HPDE6-E6E7 (cell line): ENCODE results near the gene AARS2.

Source experiments
- DNase-seq: peaks from one replicate; pipeline ENCODE4 v3.0.0; 2011; ENCODE audit warnings: missing footprints; ENCODE audit errors: extremely low spot score

The AARS2 gene

GRCh38 chr6:44275749-44276648 lies 37.1 kb downstream of the AARS2 start:
- no peak for DNase-seq

DNA sequence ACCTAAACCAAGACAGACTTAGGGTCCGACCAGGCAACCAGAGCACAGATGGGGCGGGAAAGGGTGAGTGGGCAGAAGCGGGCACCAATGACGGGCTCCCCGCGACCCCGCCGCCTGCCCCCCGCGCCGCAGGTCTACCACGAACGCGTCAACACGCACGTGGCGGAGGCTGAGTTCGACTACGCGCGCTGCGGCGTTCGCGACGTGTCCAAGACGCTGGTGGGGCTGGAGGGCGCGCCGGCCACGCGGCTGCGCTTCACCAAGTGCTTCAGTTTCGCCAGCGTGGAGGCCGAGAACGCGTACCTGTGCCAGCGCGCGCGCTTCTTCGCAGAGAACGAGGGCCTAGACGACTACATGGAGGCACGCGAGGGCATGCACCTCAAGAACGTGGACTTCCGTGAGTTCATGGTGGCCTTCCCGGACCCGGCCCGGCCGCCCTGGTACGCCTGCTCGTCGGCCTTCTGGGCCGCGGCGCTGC lies 37.8 kb downstream of the AARS2 start:
- DNase-seq = no peak

DNA sequence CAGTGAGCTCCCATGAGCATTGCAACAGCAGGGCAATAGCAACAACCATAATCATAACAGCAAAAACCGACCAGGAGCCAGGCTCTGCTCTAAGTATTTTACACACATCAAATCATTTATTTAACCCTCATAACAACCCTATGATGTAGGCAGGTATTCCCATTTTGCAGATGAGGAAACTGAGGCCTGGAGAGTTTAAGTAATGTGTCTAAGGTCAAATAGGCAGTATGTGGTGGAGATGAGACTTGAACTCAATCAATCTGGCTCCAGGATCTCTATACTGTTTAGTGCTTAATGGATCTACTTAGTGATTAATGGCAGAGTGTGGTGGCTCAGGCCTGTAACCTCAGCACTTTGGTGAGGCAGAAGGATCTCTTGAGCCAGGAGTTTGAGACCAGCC lies 39.5 kb downstream of the AARS2 start:
- DNase-seq = no peak

- no peak for DNase-seq
Measured at GRCh38 chr6:44272999-44273566, 40.1 kb downstream of the AARS2 start.

- DNase-seq = no peak
Measured at GRCh38 chr6:44272529-44272928, 40.6 kb downstream of the AARS2 start.

GRCh38 chr6:44271914-44272313 lies 41.2 kb downstream of the AARS2 start:
- DNase-seq = no peak

- no peak for DNase-seq
Measured at GRCh38 chr6:44271406-44271723, 41.8 kb downstream of the AARS2 start.

DNA sequence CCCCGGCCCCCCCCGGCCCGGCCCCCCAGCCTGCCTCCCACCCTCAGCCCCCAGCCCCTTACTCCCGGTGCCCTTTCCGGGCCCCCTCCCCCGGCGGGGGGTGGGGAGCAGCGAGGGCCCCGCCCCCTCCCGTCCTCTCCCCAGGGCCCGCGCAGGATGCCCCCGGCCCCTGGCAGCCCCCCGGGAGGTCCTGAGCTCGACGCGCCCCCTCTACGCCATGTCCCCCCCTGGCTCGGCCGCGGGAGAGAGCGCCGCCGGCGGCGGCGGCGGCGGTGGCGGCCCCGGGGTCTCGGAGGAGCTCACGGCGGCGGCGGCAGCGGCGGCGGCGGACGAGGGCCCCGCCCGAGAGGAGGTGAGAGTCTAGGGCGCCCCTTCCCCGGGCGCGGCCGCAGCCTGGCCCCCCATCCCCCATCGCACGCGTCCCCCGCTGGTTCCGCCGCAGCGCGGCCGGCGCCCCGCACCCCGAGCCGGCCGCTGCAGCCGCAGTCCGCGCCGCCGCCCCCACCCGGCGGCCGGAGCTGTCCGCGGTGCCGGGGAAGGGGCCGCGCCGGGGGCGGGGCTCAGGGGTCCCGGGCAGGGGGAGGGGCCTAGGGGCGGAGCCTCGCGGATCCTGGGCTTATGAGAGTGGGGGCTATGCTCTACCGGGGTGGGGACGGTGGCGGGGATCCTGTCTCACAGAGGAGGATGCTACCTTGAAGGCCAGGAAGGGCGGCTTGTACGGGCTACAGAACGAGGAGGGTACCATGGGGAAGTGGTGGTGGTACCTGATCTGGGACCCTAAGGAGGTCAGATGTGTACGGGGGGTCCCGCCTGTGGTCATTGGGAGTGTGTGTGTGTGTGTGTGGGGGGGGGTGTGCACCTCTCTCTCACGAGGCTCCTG lies 42.4 kb downstream of the AARS2 start:
- DNase-seq = no peak

DNA sequence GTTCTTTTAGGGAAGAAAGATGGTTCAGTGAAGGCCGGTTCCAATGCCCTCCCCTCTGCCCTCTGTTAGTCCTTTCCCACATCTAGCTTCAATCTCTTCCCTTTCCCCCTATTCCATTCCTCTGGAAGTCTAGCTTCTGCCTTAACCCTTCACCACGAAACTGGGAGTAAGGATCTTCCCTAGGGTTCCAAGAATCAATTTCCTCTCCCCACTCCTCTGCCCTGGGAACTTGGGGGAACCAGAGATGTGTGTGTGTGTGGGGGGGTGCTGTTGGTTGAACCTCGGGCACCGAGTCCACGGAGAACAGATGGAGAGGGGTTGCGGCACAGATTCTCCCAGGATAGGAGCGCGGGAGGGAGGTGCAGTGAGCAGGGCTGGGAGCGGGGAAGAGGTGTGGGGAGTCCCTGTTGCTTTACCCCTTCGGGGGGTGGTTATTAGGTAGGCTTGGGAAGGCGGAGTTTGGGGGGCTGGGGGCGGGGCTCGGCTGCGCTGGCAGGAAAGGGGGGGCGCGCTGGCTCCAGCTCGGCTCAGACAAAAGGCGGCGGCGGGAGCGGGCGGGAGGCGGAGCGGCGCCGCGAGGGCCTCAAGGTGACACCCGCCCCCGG lies 43.1 kb downstream of the AARS2 start, which contains the start of gene TMEM151B:
TMEM151B (plus strand) TSS at position 530 of the 605 bp plus-strand sequence. CDS start 293 bp downstream, outside the sequence.
- DNase-seq = no peak

GRCh38 chr6:44269178-44269920 lies 43.8 kb downstream of the AARS2 start:
- DNase-seq = no peak

DNA sequence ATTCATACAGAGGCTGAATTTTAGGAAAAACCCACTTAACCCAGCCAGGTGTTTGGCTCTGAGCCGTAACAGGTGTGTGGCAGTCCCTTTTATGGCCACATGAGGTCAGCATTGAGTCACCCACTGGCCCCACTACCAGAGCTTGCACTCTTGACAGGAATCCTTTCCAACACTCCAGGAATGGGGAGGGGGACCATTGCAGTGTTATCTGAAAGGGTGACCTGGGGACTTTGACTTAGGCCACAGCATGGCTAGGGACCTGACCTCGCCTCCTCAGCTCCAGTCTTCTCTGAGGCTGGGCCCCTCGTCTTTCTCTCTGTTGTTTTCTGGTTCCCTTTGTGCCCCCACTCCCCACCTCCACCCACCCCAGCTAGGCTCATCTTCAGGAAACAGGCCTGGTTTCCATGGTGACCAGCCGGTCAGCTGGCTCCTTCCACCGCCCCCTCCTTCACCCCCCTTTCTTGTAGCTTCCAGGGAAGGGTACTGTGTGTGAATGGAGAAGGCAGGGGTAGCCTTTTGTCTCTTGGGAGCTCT lies 45.0 kb downstream of the AARS2 start:
- peak; percentile 60 for DNase-seq

DNA sequence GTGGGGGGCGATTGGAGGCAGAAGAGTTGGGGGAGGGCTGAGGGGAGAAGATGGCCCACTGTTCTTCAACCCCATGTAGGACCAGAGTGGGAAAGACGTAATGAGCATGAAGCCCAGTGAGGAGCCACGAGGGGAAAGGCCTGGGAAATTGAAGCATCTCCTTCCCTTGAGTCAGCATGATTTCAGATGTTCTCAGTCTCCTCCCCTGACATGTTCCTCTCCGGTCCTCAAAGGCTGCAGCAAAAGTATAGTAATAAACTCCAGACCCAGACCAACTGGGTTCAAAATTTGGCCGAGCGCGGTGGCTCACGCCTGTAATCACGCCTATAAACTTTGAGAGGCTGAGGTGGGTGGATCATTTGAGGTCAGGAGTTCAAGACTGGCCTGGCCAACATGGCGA lies 45.9 kb downstream of the AARS2 start:
- DNase-seq = no peak

- no peak for DNase-seq
Measured at GRCh38 chr6:44266347-44266746, 46.8 kb downstream of the AARS2 start.

DNA sequence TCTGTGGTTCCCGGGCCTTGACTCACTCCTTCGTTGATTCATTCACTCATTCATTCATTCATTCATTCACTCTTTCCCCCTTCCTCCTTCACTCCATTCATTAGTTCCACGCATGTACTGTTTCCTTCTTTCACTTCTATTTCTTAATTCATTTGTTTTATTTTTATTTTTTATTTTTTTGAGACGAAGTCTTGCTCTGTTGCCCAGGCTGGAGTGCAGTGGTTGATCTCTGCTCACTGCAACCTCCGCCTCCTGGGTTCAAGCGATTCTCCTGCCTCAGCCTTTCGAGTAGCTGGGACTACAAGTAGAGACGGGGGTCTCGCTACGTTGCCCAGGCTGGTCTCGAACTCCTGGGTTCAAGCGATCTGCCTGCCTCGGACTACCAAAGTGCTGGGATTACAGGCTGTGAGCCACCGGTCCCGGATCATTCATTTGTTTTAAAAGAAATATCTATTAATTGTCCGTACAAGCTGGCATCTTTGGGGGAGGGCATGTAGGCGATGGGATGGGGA lies 47.4 kb downstream of the AARS2 start:
- no peak for DNase-seq

DNA sequence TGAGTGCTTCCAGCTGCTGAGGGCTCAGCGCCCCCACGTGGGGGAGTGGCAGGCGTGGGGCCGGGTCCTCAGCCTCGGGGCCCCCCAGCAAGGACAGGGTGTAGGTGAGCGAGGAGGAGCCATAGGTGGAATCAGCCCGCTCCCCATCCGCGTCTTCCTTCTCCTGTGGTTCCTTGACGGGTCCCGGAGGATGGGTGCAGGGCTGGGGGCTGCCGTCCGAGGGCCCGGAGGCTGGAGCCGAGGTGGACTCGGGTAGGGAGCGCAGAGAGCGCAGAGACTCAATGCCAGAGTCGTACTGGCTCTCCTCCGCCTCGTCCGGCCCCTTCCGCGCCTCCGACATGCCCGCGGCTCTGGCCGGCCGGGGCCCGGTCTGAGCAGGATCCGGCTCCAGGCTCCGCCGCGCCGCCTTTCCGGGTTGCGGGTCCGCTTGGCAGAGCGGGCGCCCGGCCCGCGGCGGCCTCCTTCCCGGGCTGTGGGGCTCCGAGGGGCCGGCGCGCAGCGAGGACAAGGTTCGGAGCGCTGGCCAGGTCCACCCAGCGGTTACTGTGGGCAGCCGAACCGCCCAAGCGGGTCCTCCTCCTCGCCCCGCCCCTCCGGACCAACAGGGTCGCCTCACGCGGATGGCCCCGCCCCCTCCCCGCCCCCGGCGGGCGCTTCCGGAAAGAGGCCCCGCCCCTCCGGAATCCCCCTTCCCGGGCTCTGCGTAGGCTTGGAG lies 48.0 kb downstream of the AARS2 start, which contains the start of gene NFKBIE:
NFKBIE (minus strand) TSS at position 545 of the 715 bp plus-strand sequence; CDS start at position 340, 205 bp downstream.
- DNase-seq = peak; percentile 93

DNA sequence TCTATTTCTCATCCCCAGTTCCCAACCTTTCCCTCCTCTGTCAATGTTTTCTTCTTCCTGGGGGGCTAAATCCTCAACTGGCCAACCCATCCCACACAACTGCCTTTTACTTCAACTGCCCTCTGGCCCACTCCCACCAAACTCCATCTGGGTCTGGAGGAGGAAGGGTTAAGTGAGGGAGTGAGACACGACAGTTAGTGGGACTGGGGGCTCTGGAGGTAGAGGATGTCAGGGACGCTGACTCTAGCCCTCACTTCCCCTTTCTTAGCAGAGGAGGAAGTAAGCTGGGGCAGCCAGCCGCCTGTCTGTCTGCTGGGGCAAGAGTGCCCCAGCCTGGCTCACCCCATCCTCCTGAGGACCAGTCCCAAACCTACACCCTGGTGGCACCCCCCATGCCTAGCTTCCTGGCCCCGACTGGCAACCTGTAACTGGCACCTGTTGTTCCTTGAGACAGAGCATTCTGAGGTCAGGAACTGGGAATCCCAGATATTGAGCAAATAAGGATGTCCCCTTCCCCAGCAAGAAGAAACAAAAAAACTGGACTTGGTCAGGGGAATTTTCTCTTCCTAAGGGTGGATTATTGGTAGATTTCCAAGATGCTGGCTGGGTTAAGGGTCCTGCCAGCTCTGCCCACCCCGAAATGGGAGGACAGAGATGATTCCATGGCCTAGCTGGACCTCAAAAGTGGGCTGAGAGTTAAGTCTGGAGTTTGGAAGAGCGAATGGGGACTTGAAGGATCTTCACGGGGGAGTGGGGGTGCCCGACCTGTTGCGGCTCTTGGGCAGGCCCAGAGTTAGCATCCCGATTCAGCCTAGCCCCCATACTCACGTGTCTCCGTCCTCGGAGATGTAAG lies 48.8 kb downstream of the AARS2 start:
- no peak for DNase-seq

- no peak for DNase-seq
Measured at GRCh38 chr6:44263354-44264100, 49.6 kb downstream of the AARS2 start.
